Lung (tissue), 12 donors: Measurements from ENCODE around the gene CACNA1G. TPM values are rescaled to one million over a fixed set of nuclear protein-coding genes. Genes with fewer than 3 reads are reported as not detected.

Source experiments
- ATAC-seq: fragments of 200-7000 bp; cut with Tn5 transposase; one replicate; pipeline ENCODE4 v1.9.1; 2020; ENCODE audit warnings: moderate number of reproducible peaks; ENCODE audit not compliant: insufficient read depth, low FRiP score
- DNase-seq, 3 donors: peaks; one replicate each; pipeline ENCODE4 v3.0.0-alpha.2; 2013 to 2017
- H3K27ac ChIP-seq, 2 donors: one replicate each; pipeline ENCODE4 v1.5.1; 2013; ENCODE audit warnings: mild to moderate bottlenecking in 2 of 2, moderate library complexity in 2 of 2, control low read depth in 1 of 2, inconsistent platforms in 1 of 2, low read depth in 1 of 2, low read length in 1 of 2
- H3K27me3 ChIP-seq, 3 donors: one replicate each; pipeline ENCODE4 v1.5.1; 2013; ENCODE audit warnings: low read length in 2 of 3; ENCODE audit not compliant: control insufficient read depth in 3 of 3, insufficient read depth in 3 of 3
- H3K36me3 ChIP-seq, 4 donors: one replicate each; pipeline ENCODE4 v1.5.1; 2013; ENCODE audit warnings: low read length in 4 of 4, mild to moderate bottlenecking in 1 of 4, moderate library complexity in 1 of 4; ENCODE audit not compliant: control insufficient read depth in 4 of 4, insufficient read depth in 4 of 4
- H3K4me1 ChIP-seq, 5 donors: one replicate each; pipeline ENCODE4 v1.5.1; 2013; ENCODE audit warnings: low read length in 5 of 5, mild to moderate bottlenecking in 2 of 5, moderate library complexity in 1 of 5; ENCODE audit not compliant: control insufficient read depth in 5 of 5, insufficient read depth in 5 of 5
- H3K4me3 ChIP-seq: one replicate; pipeline ENCODE4 v1.5.1; 2013; ENCODE audit warnings: mild to moderate bottlenecking, control low read depth, moderate library complexity
- H3K9ac ChIP-seq, 2 donors: one replicate each; pipeline ENCODE4 v1.5.1; 2013; ENCODE audit warnings: low read length in 2 of 2, control low read depth in 1 of 2; ENCODE audit not compliant: insufficient read depth in 1 of 2
- H3K9me3 ChIP-seq, 4 donors: one replicate each; pipeline ENCODE4 v1.5.1; 2013; ENCODE audit warnings: low read length in 3 of 4, mild to moderate bottlenecking in 1 of 4, moderate library complexity in 1 of 4; ENCODE audit not compliant: control insufficient read depth in 4 of 4, insufficient read depth in 3 of 4
- CTCF ChIP-seq: IDR thresholded peaks from 2 replicates; pipeline ENCODE4 v1.5.1; 2012; ENCODE audit warnings: mild to moderate bottlenecking; ENCODE audit errors: control extremely low read depth, extremely low read depth
- WGBS, 2 donors: extraction: QIAGEN DNeasy Blood & Tissue Kit; methylation state at CpG; one replicate each; pipeline ENCODE4 v1.1.7; 2013; 5-methylcytosine and 5-hydroxymethylcytosine counted together
- polyA plus RNA-seq, 2 donors: library from polyadenylated mRNA; stranded (reverse); fragments of 200-250 nt; gene quantifications; one replicate each; pipeline ENCODE4 v1.2.1, GENCODE V29; 2013
- total RNA-seq, 2 donors: library from RNA; depleted of rRNA in 1 of 2; stranded (reverse); fragments of >200 nt in 1 of 2; gene quantifications; one replicate each; pipeline ENCODE4 v1.2.1, GENCODE V29; 2014 to 2021
- donor health status: control.
- donor health status: control.
- donor health status: Bipolar disorder and iron deficiency.
- donor health status: healthy.
- donor health status: DM: yes; HTN: yes; CAD: no.

The CACNA1G gene
- total and polyA plus RNA-seq, 4 donors, result 0.14 to 3.6 (median 0.24) TPM

GRCh38 chr17:50566886-50567285 is 6.4 kb downstream of the CACNA1G start:
- WGBS, 2 donors, result 45 to 54% methylated on average over 2 of the region's 2 CpGs
- ATAC-seq, result no peak
- peak in 1 of 3 donors; percentile 36 for DNase-seq
- Histone ChIP-seq H3K27me3 (peaks cover 0 to 16% (median 6%) of the 10 kb centered on the region in 3 donors), H3K9ac (no peak overlapping the region), H3K4me3 (no peak overlapping the region), H3K36me3 (peaks cover 0 to 12% (median 0%) of the 10 kb centered on the region in 4 donors), H3K4me1 (peaks cover 0 to 48% (median 16%) of the 10 kb centered on the region in 5 donors), H3K27ac (no peak overlapping the region), H3K9me3 (peaks cover 0 to 2% (median 0%) of the 10 kb centered on the region in 4 donors)
- TF ChIP-seq CTCF, result no peak

- 88 to 97% methylated on average over 11 to 12 of the region's 12 CpGs for WGBS, 2 donors
- no peak for ATAC-seq
- no peak overlapping the region for H3K27ac ChIP-seq
Measured at GRCh38 chr17:50568659-50569058, 8.1 kb downstream of the CACNA1G start.

GRCh38 chr17:50569592-50569991 is 9.1 kb downstream of the CACNA1G start:
- Histone ChIP-seq H3K36me3 (peaks cover 0 to 14% (median 5%) of the 10 kb centered on the region in 4 donors), H3K27me3 (peaks cover 0 to 4% (median 0%) of the 10 kb centered on the region in 3 donors), H3K4me3 (no peak overlapping the region), H3K27ac (no peak overlapping the region), H3K9ac (no peak overlapping the region), H3K4me1 (peaks cover 0 to 26% (median 11%) of the 10 kb centered on the region in 5 donors), H3K9me3 (peaks cover 0 to 2% (median 0%) of the 10 kb centered on the region in 4 donors)
- no peak for DNase-seq
- ATAC-seq, result no peak
- TF ChIP-seq CTCF, result no peak
- 88 to 92% methylated on average over 7 of the region's 7 CpGs for WGBS, 2 donors

More at GRCh38 chr17:50568659-50569058, 8.1 kb downstream of the CACNA1G start:
- no peak for DNase-seq
- no peak overlapping the region for H3K4me3 ChIP-seq
- H3K9ac ChIP-seq, result no peak overlapping the region
- peaks cover 0 to 33% (median 11%) of the 10 kb centered on the region in 5 donors for H3K4me1 ChIP-seq
- peaks cover 0 to 12% (median 4%) of the 10 kb centered on the region in 4 donors for H3K36me3 ChIP-seq
- H3K27me3 ChIP-seq, result peaks cover 0 to 6% (median 0%) of the 10 kb centered on the region in 3 donors
- no peak for TF ChIP-seq CTCF
- peaks cover 0 to 2% (median 0%) of the 10 kb centered on the region in 4 donors for H3K9me3 ChIP-seq

GRCh38 chr17:50570032-50570431 is 9.5 kb downstream of the CACNA1G start:
- 93 to 97% methylated on average over 8 of the region's 8 CpGs for WGBS, 2 donors
- peaks cover 0 to 18% (median 5%) of the 10 kb centered on the region in 4 donors for H3K36me3 ChIP-seq
- peaks cover 0 to 2% (median 0%) of the 10 kb centered on the region in 4 donors for H3K9me3 ChIP-seq
- no peak overlapping the region for H3K4me3 ChIP-seq
- H3K4me1 ChIP-seq, result peaks cover 0 to 24% (median 8%) of the 10 kb centered on the region in 5 donors
- no peak overlapping the region for H3K27ac ChIP-seq
- DNase-seq (no peak), ATAC-seq (no peak)
- no peak for TF ChIP-seq CTCF
- H3K27me3 ChIP-seq, result no peaks in the 10 kb centered on the region
- no peak overlapping the region for H3K9ac ChIP-seq
